HepG2 (cell line): ENCODE data around the gene DEPDC1. TPM values are rescaled to one million over a fixed set of nuclear protein-coding genes. Genes with fewer than 3 reads are reported as not detected.
A peak's percentile ranks its signal among the peaks of the same experiment; 100 is the strongest.

Experiments
- CENPX ChIP-seq: sonication (generic); formaldehyde crosslinking; IDR thresholded peaks from 2 replicates; pipeline ENCODE4 v1.9.0; 2021; ENCODE audit warnings: mild to moderate bottlenecking, missing genetic modification reagents, moderate library complexity
- ETS1 ChIP-seq: sonication (generic); formaldehyde crosslinking; IDR thresholded peaks from 2 replicates; pipeline ENCODE4 v1.4.0; 2020; ENCODE audit warnings: missing genetic modification reagents
- HOXA5 ChIP-seq: sonication (generic); formaldehyde crosslinking; IDR thresholded peaks from 2 replicates; pipeline ENCODE4 v1.4.0; 2020; ENCODE audit warnings: missing genetic modification reagents
- ISL2 ChIP-seq: sonication (generic); formaldehyde crosslinking; IDR thresholded peaks from 2 replicates; pipeline ENCODE4 v1.5.0; 2020; ENCODE audit warnings: missing genetic modification reagents
- MEIS1 ChIP-seq: sonication (generic); formaldehyde crosslinking; IDR thresholded peaks from 2 replicates; pipeline ENCODE4 v1.9.0; 2021; ENCODE audit warnings: mild to moderate bottlenecking, missing genetic modification reagents, moderate library complexity, borderline replicate concordance
- NFKB2 ChIP-seq: sonication (generic); formaldehyde crosslinking; IDR thresholded peaks from 2 replicates; pipeline ENCODE4 v1.4.0; 2020; ENCODE audit warnings: missing genetic modification reagents, borderline replicate concordance
- NPAS2 ChIP-seq: sonication (generic); formaldehyde crosslinking; IDR thresholded peaks from 2 replicates; pipeline ENCODE4 v1.8.0; 2022; ENCODE audit warnings: mild to moderate bottlenecking, missing genetic modification reagents, borderline replicate concordance
- SMARCC2 ChIP-seq: fragments of 450-650 bp; IDR thresholded peaks from 2 replicates; pipeline ENCODE4 v1.6.1; 2017; ENCODE audit warnings: antibody characterized with exemption, mild to moderate bottlenecking
- U2AF1 ChIP-seq: fragments of 200-400 bp; formaldehyde crosslinking; optimal IDR thresholded peaks from 2 replicates; pipeline ENCODE3; 2017; ENCODE audit warnings: mild to moderate bottlenecking, low read depth, low read length
- ZFYVE20 ChIP-seq: sonication (generic); formaldehyde crosslinking; IDR thresholded peaks from 2 replicates; pipeline ENCODE4 v1.8.0; 2023; ENCODE audit warnings: low read depth, mild to moderate bottlenecking, moderate library complexity, missing genetic modification reagents, borderline replicate concordance
- ZMAT3 ChIP-seq: sonication (generic); formaldehyde crosslinking; conservative IDR thresholded peaks from 2 replicates; pipeline ENCODE4 v1.7.0; 2021; ENCODE audit warnings: missing genetic modification reagents
- ZNF331 ChIP-seq: sonication (generic); formaldehyde crosslinking; IDR thresholded peaks from 2 replicates; pipeline ENCODE4 v1.4.0; 2020; ENCODE audit warnings: missing genetic modification reagents
- ZNF337 ChIP-seq: sonication (generic); formaldehyde crosslinking; IDR thresholded peaks from 2 replicates; pipeline ENCODE4 v1.5.1; 2020; ENCODE audit warnings: missing genetic modification reagents, low read depth, mild to moderate bottlenecking, borderline replicate concordance
- ZNF367 ChIP-seq: sonication (generic); formaldehyde crosslinking; IDR thresholded peaks from 2 replicates; pipeline ENCODE4 v1.4.0; 2020; ENCODE audit warnings: missing genetic modification reagents, borderline replicate concordance
- ZNF382 ChIP-seq: sonication (generic); formaldehyde crosslinking; IDR thresholded peaks from 2 replicates; pipeline ENCODE4 v1.5.0; 2020; ENCODE audit warnings: missing genetic modification reagents, mild to moderate bottlenecking, borderline replicate concordance
- ZNF501 ChIP-seq: sonication (generic); formaldehyde crosslinking; IDR thresholded peaks from 2 replicates; pipeline ENCODE4 v1.5.1; 2020; ENCODE audit warnings: mild to moderate bottlenecking, moderate library complexity, missing genetic modification reagents
- ZNF572 ChIP-seq: sonication (generic); formaldehyde crosslinking; IDR thresholded peaks from 2 replicates; pipeline ENCODE4 v1.5.1; 2020; ENCODE audit warnings: mild to moderate bottlenecking, missing genetic modification reagents
- ZNF619 ChIP-seq: sonication (generic); formaldehyde crosslinking; IDR thresholded peaks from 2 replicates; pipeline ENCODE4 v1.4.0; 2020; ENCODE audit warnings: mild to moderate bottlenecking, missing genetic modification reagents
- ZNF670 ChIP-seq: sonication (generic); formaldehyde crosslinking; IDR thresholded peaks from 2 replicates; pipeline ENCODE4 v1.8.0; 2022; ENCODE audit warnings: mild to moderate bottlenecking, missing genetic modification reagents, borderline replicate concordance
- ZNF7 ChIP-seq: IDR thresholded peaks from 2 replicates; pipeline ENCODE4 v1.6.1; 2016; ENCODE audit warnings: missing biosample characterization, missing genetic modification reagents
- ZNF883 ChIP-seq: sonication (generic); formaldehyde crosslinking; IDR thresholded peaks from 2 replicates; pipeline ENCODE4 v1.5.1; 2020; ENCODE audit warnings: mild to moderate bottlenecking, missing genetic modification reagents; ENCODE audit errors: not compliant biosample characterization
- polyA plus RNA-seq, 8 experiments: library from polyadenylated mRNA; depleted of rRNA in 3 of 8; stranded (reverse) in 7 of 8; unstranded in 1 of 8; fragments of >200 nt; fragmentation: Illumina TruSeq in 4 of 8; extraction: Trizol in 4 of 8; gene quantifications; 2 replicates each; pipeline versions ENCODE4 v1.2.1 to v1.2.3, GENCODE V29; 2011 to 2016; ENCODE audit warnings: low read depth in 4 of 8, missing spikeins in 1 of 8, mixed read lengths in 1 of 8; ENCODE audit not compliant: insufficient read depth in 1 of 8
- total RNA-seq, 5 experiments: library from RNA; depleted of rRNA; stranded (reverse); fragments of >200 nt; fragmentation: Illumina TruSeq; extraction: Trizol; gene quantifications; 2 replicates each; pipeline ENCODE4 v1.2.3, GENCODE V29; 2016; ENCODE audit warnings: low read depth in 1 of 5
- TF ChIP-seq, protein P1 (sequence below): sonication (generic); formaldehyde crosslinking; IDR thresholded peaks from 2 replicates; pipeline ENCODE4; 2020; ENCODE audit warnings: missing genetic modification reagents, mild to moderate bottlenecking, borderline replicate concordance
- TF ChIP-seq, protein P2 (sequence below): sonication (generic); formaldehyde crosslinking; conservative IDR thresholded peaks from 2 replicates; pipeline ENCODE4 v1.4.0; 2020; ENCODE audit warnings: mild to moderate bottlenecking, missing genetic modification reagents, moderate library complexity

The DEPDC1 gene
- total and polyA plus RNA-seq, 2 of the 13 experiments (the other 11 are each of a cell fraction or from before 2014, with no cell fraction given) = 7.0 to 20.2 TPM

GRCh38 chr1:68496680-68497357, at the start of gene DEPDC1 (continued):
- TF ChIP-seq U2AF1 (peak; percentile 79), NPAS2 (CRISPR knock-in tag) (no peak), ZNF7 (CRISPR knock-in tag) (no peak), ETS1 (CRISPR knock-in tag) (no peak), ZNF501 (peak; percentile 79), ZNF619 (CRISPR knock-in tag) (no peak), ZFYVE20 (CRISPR knock-in tag) (peak; percentile 81; the same call in 1 of the 2 replicates), ZMAT3 (CRISPR knock-in tag) (no peak), ISL2 (CRISPR knock-in tag) (no peak), ZNF572 (CRISPR knock-in tag) (peak; percentile 86; the same call in 1 of the 2 replicates), ZNF367 (CRISPR knock-in tag) (no peak), ZNF331 (no peak; the same call in 1 of the 2 replicates), ZNF382 (CRISPR knock-in tag) (no peak), HOXA5 (CRISPR knock-in tag) (no peak), ZNF337 (CRISPR knock-in tag) (no peak), CENPX (CRISPR knock-in tag) (no peak), ZNF883 (CRISPR knock-in tag) (no peak), SMARCC2 (no peak), MEIS1 (peak; percentile 85), ZNF670 (CRISPR knock-in tag) (no peak), NFKB2 (no peak)
- TF ChIP-seq, protein P1, sequence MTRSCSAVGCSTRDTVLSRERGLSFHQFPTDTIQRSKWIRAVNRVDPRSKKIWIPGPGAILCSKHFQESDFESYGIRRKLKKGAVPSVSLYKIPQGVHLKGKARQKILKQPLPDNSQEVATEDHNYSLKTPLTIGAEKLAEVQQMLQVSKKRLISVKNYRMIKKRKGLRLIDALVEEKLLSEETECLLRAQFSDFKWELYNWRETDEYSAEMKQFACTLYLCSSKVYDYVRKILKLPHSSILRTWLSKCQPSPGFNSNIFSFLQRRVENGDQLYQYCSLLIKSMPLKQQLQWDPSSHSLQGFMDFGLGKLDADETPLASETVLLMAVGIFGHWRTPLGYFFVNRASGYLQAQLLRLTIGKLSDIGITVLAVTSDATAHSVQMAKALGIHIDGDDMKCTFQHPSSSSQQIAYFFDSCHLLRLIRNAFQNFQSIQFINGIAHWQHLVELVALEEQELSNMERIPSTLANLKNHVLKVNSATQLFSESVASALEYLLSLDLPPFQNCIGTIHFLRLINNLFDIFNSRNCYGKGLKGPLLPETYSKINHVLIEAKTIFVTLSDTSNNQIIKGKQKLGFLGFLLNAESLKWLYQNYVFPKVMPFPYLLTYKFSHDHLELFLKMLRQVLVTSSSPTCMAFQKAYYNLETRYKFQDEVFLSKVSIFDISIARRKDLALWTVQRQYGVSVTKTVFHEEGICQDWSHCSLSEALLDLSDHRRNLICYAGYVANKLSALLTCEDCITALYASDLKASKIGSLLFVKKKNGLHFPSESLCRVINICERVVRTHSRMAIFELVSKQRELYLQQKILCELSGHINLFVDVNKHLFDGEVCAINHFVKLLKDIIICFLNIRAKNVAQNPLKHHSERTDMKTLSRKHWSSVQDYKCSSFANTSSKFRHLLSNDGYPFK = peak; percentile 57; the same call in 1 of the 2 replicates
- TF ChIP-seq, protein P2, sequence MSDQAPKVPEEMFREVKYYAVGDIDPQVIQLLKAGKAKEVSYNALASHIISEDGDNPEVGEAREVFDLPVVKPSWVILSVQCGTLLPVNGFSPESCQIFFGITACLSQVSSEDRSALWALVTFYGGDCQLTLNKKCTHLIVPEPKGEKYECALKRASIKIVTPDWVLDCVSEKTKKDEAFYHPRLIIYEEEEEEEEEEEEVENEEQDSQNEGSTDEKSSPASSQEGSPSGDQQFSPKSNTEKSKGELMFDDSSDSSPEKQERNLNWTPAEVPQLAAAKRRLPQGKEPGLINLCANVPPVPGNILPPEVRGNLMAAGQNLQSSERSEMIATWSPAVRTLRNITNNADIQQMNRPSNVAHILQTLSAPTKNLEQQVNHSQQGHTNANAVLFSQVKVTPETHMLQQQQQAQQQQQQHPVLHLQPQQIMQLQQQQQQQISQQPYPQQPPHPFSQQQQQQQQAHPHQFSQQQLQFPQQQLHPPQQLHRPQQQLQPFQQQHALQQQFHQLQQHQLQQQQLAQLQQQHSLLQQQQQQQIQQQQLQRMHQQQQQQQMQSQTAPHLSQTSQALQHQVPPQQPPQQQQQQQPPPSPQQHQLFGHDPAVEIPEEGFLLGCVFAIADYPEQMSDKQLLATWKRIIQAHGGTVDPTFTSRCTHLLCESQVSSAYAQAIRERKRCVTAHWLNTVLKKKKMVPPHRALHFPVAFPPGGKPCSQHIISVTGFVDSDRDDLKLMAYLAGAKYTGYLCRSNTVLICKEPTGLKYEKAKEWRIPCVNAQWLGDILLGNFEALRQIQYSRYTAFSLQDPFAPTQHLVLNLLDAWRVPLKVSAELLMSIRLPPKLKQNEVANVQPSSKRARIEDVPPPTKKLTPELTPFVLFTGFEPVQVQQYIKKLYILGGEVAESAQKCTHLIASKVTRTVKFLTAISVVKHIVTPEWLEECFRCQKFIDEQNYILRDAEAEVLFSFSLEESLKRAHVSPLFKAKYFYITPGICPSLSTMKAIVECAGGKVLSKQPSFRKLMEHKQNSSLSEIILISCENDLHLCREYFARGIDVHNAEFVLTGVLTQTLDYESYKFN = no peak; the same call in 1 of the 2 replicates
